HG03103 (cell line): ENCODE measurements around the gene DDX20.
A peak's percentile ranks its signal among the peaks of the same experiment; 100 is the strongest.

Experiments used
- ATAC-seq: cut with Tn5 transposase; IDR thresholded peaks from one replicate; pipeline ENCODE4 v1.9.1; 2021; ENCODE audit warnings: low read depth; ENCODE audit not compliant: unreplicated experiment

DDX20 gene, protein sequence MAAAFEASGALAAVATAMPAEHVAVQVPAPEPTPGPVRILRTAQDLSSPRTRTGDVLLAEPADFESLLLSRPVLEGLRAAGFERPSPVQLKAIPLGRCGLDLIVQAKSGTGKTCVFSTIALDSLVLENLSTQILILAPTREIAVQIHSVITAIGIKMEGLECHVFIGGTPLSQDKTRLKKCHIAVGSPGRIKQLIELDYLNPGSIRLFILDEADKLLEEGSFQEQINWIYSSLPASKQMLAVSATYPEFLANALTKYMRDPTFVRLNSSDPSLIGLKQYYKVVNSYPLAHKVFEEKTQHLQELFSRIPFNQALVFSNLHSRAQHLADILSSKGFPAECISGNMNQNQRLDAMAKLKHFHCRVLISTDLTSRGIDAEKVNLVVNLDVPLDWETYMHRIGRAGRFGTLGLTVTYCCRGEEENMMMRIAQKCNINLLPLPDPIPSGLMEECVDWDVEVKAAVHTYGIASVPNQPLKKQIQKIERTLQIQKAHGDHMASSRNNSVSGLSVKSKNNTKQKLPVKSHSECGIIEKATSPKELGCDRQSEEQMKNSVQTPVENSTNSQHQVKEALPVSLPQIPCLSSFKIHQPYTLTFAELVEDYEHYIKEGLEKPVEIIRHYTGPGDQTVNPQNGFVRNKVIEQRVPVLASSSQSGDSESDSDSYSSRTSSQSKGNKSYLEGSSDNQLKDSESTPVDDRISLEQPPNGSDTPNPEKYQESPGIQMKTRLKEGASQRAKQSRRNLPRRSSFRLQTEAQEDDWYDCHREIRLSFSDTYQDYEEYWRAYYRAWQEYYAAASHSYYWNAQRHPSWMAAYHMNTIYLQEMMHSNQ

DNA sequence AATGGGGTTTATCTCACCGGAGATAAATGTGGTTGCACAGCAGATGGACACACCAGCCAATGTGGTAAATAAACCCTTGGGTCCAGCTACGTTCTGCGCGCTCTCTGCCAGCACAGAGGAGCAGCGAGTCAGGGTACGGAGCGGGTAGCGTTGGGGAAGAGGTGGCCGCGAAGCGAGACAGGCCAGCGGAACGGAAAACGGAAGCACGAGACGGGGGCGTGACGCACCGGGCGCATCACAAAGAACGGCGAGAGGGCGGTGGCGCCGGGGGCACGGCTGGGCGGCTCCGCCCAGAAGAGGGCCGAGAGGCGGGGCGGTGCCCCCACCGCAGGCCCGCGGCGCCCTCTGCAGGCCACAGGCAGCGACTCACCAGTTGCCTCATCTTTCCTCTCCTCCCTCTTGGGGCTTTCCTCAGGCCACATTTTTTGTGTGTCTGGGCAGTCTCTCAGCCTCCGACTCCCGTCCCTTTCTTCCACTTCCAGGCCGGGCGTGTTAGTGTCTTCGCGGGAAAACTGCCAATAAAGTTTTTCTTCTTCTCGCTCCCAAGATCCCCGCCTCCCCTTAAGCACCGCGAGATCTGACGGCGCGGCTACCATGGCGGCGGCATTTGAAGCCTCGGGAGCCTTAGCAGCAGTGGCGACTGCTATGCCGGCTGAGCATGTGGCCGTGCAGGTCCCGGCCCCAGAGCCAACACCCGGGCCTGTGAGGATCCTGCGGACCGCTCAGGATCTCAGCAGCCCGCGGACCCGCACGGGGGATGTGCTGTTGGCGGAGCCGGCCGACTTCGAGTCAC lies at the start of gene DDX20:
TSS of gene DDX20 (plus strand) at position 571 of the 793 bp plus-strand sequence. CDS start at position 595, 24 bp downstream.
- ATAC-seq: peak; percentile 78

DNA sequence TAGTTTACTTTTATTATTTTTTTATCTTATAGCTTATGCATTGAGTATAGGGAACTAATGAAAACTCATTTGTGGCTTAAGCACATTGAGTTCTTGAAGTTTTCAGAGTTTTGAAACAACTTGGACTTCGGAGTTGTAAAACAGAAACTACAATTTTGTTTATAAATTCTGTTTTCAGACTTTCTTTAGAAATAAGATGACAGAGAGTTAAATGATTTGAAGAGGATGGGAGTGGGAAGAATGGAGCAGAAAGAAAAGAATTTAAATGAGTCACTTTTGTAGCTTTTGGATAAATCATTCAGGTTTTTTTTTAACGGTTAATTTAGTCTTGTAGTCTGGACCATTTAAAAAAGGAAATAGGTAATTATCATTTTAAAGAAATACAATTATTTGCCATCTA lies 48.8 kb upstream of the DDX20 start:
- no peak for ATAC-seq

DNA sequence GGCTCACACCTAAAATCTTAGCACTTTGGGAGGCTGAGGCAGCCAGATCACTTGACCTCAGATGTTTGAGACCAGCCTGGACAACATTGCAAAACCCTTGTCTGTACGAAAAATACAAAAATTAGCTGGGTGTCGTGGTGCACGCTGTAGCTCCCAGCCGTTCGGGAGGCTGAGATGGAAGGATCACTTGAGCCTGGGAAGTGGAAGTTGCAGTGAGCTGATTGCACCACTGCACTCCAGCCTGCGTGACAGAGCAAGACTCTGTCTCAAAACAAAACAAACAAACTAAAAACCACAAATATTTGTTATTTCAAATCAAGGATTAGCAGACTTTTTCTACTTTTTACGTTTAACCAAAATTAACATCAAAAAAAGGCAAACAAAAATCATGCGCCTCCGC lies 47.8 kb upstream of the DDX20 start:
- no peak for ATAC-seq

DNA sequence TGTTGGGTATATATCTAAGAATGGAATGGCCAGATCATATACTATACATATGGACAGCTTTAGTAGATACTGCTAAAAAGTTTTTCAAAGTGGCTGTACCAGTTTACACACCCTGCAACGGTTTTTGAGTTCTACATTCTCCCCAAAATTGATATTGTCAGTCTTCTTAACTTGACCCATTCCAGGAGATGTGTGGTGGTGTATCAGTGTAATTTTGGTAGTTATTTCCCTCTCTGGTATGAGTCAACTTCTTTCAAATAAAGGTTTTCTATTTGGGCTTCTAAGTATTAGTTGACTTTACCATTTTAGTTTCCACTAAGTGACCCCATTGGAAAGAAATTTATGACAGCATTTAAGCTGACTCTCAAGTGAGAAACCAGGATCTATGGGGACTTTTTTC lies 45.7 kb upstream of the DDX20 start:
- no peak for ATAC-seq

DNA sequence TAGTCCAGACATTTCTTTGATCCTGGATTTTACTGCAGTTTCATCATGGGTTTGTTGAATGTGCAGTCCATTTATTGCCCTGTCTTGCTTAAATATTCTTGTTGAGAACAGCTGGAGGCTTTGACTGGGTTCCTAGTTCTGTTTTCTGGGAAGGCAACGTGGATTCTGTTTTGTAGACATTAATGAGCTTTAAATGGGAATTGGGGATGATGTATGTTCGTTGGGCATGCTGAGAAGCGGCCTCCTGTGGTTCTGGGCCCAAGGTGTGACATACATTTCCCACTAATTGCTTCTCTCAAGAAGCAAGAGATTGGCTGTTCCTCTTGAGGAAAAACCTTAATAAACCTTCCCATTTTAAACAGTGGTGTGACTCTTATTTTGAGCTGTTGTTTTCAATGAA lies 39.4 kb upstream of the DDX20 start:
- ATAC-seq: no peak

DNA sequence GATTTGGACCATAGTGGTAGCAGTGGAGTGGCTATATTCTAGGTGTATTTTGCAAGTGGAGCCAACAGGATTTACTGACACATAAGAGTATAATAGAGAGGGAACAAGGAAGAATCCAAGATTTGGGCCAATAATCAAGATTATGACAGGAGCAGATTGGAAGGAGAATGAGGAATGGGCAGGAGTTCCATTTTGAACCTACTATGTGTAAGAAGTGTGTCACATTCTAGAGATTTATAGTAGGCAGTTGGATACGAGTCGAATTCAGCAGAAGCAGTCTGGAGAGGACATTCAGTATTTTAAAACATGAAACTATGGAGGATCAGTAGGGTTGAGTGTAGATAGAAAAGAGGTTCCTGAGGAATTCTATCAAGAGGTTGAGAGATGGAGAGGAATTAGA lies 38.3 kb upstream of the DDX20 start:
- no peak for ATAC-seq

DNA sequence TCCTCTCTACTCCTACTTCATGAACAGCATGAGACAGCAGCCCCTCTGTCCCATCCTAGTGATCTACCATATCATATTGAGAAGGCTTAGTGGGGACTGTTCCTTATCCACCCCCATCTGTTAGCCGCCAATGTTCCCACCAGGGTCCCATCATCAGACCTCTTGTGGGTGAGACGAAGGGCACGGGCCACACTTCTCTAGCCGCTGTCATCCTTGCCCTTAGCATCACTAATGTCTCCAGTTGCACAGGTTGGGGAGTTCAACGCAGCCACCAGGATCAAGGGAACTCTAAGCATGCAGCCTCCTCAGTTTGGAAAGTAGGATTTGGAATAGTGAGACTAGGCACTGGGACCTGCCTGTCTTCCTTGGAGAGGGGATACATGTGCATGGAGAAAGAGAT lies 36.6 kb upstream of the DDX20 start:
- ATAC-seq: no peak

DNA sequence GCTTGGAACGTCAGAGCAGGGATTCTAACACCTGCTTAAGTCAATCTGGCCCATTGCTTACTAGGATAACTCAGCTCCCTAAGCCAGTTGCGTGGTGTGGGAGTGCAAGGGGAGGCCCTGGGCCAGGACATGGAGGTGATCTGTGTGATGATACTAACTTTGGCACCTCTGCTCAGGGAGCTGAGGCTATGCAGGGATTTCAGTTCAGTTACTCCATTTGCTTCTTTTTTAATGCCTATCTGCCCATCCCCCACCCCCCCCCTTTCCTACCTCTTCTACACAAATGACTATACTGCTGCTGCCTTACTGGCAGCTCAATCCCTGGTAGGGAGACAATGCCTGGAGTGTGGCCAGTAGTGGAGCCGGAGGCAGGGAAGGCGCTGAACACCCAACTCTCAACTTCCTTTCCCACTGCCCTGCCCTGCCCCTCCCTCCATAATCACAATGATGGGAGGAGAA lies 36.0 kb upstream of the DDX20 start:
- ATAC-seq: no peak

DNA sequence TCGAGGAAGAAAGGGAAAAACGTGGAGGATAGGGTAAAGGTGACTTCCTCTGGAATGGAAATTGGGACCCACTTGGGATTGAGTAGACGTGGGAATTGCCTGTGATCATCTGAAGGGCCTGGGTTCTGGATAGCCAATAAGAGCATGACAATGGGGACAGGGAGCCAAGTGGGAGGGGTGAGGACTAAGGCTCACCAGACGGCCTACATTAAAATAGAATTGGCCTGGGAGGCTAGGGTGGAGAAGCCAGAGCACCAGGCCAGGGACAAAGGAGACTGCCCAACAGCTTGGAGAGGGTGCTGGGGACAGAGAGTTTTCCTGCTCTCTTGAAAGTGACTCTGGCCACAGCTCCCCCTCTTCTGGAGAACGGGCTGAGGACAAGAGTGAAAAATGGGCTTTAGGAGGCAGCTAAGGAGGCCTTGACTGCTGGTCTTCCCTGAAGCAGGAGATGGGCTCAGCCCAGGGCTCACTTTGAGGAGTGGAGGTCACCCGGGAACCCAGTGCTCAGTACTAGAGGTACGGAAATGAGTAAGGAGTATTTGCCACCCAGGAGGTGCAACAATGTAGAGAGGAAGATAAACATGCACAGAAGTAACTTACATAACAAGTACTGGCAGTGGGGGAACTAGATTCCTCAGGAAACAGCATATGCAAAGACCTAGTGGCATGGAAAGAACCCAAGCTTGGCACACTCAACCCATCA lies 35.3 kb upstream of the DDX20 start:
- no peak for ATAC-seq

DNA sequence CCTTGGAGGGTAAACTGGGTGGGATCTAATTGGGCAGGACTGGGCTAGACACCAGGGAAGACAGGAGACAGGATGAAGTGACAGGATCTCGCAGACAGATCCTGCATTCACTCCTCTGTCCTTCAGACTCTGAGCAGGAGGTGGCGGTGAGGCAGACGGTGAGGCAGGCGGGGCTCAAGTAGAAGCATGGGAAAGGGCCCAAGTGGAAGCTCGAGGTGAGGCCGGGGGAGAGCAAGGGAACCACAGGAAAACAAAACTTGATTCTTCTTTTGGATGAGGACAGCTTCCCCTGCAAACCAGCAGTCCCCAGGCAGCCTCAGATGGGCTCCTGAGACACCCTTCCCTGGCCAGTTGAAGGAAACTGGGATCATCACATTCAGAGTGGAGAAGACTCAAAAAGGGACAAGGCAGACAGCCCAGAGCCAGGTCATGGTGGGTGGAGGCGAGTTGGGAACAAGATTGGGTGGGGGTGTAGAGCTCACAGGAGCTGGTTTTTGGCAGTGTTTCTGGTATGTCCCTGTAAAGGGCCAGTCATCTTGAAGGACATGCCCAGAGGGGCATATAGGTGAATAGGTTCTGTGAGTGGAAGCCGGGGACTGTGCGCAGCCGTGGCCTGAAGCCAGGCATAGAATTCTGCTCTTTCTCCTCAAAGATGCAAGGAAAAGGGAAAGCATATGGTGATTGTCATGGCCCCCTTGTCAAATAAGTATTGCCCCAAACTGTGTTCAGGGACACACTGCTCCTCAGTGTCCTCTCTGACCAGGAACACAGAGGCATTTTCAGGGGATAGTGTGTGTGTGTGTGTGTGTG lies 34.5 kb upstream of the DDX20 start:
- ATAC-seq: no peak

DNA sequence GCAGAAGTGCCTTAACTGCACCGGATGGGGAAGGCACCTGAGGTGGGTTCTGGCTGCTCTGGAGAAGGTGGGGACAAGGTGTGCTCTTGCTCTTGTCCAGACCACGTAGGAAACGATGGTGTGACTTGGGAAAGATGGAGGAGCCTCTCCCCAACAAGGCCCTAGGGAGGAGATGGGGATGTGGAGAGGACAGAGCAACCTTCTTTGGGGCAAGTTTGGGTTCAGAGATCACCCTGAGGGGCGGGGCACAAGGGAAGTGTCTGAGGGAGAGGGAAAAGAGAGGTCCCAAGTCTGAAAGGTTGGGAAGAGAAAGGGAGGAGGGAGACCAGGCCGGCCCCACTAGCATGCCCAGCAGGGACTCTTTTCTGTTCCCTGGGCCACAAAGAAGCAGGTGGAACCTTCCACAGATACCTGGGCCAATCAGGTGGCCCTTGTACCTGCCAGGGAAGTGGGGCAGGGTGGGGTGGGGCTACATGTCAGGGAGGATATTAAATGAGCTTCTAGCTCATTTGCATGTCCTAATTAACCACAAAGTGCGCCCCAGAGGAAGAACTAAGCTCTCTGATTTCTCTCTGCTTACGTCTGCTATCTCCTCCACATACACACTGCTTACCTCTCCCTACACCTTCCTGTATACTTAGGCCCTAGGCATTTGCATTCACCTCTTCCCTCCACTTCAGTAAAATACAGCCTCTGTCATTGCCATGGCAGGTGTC lies 32.5 kb upstream of the DDX20 start:
- ATAC-seq: no peak

DNA sequence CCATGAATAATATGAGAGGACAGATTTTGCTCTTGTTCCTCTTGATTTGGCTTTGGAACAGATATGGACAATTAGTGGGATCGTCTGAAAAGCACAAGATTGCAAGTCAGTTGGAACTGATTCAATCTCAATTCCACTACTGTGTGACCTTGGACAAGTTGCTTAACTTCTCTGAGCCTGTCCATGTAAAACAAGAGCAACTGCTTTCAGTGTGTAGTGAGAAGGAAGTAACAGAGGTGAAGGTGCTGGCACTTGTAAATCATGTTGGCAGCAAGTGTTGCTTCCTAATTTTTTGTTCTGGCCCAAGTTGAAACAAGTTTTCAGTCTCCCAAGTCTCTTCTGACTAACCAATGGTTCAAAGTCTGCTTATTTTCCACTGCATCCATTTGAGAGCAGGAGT lies 31.8 kb upstream of the DDX20 start:
- ATAC-seq: no peak

DNA sequence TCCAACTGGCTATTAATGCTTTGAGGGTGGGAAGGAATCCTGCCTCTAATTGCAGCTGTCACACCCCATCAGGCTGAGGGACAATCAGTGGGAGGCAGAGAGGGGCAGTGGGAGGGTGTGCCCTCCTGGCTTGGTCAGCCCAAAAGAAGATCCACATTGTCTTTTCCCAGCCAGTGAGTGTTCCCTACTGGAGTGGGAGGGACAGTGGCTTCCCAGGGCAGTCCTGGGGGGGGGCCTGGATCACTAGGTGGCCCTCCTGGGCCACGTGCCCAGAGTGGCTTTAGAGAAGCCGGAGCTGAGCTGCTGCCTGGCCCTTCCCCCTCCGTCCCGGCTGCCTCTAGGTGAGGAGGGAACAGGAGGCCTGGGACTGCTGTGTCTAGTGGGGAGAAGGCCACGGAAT lies 30.5 kb upstream of the DDX20 start:
- ATAC-seq: no peak

DNA sequence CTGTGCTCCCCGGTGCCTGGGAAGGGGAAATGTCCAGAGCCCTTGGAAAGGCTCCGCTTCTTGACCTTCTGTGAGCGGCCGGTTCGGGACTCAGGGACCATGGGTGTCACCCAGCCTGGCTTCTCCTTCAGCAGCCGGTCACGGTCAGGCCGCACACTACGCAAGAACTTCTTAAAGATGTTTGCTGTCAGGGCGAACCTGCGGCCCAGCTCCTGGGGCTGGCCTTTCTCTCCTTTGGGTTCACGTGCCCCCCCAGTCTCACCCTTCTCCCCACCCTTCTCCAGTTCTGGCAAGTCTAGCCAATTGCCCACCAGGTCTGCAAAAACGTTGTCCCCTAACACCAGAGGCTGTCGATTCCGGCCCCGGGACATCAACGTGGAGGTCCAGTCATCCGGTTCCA lies 28.6 kb upstream of the DDX20 start:
- no peak for ATAC-seq

DNA sequence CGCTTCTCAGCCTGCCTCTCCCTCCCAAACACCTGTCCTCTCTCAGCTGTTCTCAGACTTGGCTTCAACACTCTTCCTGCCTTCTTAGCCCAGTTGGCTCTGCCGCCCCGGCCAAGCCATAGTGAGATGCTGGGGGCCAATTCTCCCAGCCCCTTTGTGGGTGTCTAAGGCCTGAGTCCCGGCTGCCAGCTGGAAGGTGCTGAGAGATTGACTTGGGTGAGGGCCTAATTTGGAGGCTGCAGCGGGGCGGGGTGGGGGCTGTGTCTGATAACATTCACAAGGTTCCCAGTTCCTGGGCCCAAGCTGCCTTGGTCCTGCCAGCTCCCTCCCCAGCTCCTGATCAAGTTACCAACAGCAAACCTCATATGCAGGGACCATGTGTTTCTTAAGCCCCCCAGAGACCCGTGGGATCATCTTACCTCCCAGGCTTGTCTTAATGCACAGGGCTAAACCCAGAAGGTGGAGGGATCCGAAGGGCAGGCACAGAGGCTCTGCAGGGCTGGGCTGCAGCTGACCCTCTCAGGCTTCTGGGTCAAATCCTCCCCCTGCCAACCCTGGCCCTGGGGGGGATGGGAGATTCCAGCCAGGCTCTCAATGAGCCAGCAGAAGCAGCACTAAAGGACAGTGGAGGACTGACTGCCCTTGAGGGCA lies 26.3 kb upstream of the DDX20 start:
- no peak for ATAC-seq

DNA sequence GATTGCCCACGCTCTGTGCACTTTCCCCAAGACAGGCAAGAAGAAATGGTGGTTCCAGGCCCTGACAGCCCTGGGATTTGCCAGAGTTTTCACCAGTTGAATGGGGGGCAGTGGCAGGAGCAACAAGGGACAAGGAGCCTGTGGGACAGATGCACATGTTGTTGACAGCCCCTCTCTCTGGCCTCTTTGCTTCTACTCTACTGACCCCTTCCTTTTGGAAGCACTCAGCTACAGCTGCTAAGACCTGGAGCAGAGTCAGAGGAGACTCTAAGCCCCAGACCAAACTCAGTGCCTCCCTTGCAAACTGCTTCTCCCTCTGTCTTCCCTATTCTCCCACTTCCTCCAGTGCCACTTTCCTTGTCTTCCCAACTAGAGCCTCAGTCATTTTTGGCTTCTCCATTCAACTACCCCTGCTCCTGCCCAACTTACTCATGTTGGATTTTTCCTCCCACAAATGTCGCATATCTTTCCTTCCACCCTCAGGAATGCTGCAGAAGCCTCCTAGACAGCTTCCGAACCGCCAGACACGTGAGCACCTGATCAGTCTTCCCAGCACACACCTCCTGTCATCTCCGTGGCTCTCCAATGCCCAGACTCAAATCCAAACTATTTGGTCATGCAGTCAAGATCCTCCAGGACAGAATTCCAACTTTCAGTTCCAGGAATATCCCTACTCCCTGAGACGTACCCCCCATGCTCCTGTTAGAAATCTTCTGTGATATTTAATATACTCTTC lies 25.6 kb upstream of the DDX20 start:
- ATAC-seq: no peak

DNA sequence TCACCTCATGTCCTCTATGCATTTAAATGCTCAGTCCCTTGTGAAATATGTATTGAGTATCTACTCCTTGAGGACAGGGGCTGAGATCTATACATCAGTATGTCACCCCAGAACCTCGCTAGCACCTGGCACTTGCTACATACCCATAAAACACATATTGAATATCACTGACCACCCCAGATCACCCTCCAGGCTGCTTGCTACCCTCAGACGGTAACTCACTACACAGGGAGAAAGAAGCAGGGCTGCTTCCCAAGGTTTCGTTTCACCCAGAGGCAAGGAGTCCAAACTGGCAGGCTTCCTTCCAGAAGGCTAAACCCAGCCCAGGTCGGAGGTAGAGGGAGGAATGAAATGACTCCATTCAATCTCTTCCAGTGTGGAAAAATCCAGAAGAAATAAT lies 25.0 kb upstream of the DDX20 start:
- ATAC-seq: no peak

DNA sequence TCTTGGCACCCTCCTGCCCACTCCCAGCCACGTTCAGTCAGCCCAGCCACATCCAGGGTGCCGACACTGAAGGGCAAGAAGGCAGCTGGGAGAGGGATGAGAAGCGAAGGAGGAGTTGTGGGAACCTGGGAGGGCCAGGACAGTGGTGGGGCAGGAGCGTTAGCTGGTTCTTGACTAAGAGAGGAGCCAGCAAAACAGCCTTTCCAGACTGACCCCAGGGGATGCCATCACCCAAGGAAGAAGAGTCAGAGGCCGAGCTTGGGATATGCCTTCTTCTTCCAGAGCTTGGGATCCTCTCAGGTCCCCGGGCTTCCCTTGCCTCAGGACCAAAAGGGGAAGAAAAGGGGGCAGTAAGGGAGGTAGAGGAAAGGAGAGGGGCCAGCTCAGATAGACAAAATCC lies 23.7 kb upstream of the DDX20 start:
- ATAC-seq: no peak
